ENCODE measurements around the gene MRPS27.

DNA sequence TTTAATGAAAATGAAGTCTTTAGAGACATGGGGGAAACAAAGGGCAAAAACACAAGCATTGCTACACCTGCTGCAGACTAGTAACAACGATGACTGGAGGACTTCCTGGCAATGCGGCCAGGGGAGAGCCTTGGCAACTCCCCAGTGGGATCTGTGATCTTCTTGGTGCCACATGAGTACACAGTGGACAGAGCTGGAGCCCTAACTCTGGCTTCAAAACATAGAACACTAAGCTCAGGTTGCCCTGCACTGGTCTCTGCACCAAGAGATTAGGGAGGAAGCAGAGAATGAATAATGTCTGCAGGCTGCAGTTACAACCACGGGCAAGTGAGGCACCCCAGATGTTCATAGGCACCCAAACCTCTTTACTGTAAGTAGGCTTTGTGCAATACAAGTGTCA is 91.1 kb downstream of the MRPS27 start:
- no peak for TF ChIP-seq POLR2AphosphoS5 (IDR thresholded peaks at IDR 0.05; ENCODE audit: low read depth, low read length)
- TF ChIP-seq TAF1 (IDR thresholded peaks at IDR 0.05; ENCODE audit: borderline replicate concordance, insufficient read depth, low read length) = no peak
- no peak for TF ChIP-seq SIN3A (IDR thresholded peaks at IDR 0.05; ENCODE audit: borderline replicate concordance, insufficient read depth, low read length)
- TF ChIP-seq, protein P1, sequence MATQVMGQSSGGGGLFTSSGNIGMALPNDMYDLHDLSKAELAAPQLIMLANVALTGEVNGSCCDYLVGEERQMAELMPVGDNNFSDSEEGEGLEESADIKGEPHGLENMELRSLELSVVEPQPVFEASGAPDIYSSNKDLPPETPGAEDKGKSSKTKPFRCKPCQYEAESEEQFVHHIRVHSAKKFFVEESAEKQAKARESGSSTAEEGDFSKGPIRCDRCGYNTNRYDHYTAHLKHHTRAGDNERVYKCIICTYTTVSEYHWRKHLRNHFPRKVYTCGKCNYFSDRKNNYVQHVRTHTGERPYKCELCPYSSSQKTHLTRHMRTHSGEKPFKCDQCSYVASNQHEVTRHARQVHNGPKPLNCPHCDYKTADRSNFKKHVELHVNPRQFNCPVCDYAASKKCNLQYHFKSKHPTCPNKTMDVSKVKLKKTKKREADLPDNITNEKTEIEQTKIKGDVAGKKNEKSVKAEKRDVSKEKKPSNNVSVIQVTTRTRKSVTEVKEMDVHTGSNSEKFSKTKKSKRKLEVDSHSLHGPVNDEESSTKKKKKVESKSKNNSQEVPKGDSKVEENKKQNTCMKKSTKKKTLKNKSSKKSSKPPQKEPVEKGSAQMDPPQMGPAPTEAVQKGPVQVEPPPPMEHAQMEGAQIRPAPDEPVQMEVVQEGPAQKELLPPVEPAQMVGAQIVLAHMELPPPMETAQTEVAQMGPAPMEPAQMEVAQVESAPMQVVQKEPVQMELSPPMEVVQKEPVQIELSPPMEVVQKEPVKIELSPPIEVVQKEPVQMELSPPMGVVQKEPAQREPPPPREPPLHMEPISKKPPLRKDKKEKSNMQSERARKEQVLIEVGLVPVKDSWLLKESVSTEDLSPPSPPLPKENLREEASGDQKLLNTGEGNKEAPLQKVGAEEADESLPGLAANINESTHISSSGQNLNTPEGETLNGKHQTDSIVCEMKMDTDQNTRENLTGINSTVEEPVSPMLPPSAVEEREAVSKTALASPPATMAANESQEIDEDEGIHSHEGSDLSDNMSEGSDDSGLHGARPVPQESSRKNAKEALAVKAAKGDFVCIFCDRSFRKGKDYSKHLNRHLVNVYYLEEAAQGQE (IDR thresholded peaks at IDR 0.05; ENCODE audit: insufficient read depth in 1 of 2, low read depth in 2 of 2, low read length in 2 of 2) = no peak
- no peak for TF ChIP-seq FOXP2 (optimal IDR thresholded peaks at IDR 0.05; ENCODE audit: borderline replicate concordance, extremely low read depth, extremely low read length, insufficient read depth)
